GM19043 (cell line): ENCODE data around the gene PTPRR.

Experiments used
- ATAC-seq: cut with Tn5 transposase; IDR thresholded peaks from one replicate; pipeline ENCODE4 v1.9.1; 2021; ENCODE audit warnings: low read depth; ENCODE audit not compliant: unreplicated experiment

Gene PTPRR

DNA sequence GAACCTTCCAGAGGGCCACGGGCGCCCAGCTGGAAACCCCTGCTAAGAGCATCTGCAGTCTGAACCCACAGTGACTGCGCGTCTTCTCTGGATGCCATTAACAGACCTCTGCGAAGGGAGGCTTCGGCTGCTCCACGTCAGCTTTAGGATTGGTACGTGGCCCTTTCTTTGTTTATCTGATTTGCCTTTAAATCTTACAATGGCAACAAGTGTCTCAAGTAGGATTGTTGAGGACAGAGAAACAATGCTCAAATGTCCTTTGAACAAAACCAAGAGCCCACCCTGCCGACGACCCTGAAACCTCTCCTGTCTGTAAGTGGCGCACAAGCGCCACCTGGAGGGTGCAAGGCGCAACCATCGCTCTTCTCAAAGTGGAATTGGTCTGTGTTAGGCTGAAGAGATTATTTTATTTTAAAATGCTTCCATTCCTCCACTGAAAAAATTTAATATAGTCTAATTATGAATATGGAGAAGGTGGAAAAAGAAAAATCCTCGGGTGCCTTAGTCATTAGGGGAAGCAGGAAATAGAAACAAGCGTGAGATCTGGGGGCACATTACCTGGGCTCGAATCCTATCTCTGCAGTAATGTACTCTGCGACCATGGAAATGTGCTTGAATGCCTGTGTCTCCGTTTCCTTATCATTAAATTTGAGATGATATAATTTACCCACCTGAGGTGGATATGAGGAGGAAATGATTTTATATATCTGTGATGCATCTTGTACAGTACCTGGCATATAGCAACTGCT, 200.7 kb downstream of the PTPRR start:
- ATAC-seq, result no peak

DNA sequence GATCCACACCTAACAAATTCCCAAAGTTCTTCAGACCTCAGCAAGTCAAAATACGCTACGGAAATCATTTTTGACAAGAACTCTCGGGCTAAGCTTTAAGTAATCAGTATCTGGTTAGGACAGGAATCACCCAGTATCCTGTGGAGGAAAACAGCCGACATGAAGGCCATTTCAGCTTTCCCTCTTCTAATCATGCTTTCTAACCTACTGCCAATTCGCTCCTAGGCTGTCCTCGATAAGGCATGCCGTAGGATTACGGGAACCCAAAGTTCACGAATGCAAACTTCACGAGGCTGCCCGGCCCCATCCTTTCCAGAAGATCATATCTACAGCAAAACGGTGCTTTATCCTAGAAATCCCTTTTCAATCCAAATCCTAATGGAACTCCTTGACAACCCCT, 201.5 kb downstream of the PTPRR start:
- no peak for ATAC-seq

GRCh38 chr12:70711831-70712230, 208.7 kb downstream of the PTPRR start:
- ATAC-seq, result no peak

DNA sequence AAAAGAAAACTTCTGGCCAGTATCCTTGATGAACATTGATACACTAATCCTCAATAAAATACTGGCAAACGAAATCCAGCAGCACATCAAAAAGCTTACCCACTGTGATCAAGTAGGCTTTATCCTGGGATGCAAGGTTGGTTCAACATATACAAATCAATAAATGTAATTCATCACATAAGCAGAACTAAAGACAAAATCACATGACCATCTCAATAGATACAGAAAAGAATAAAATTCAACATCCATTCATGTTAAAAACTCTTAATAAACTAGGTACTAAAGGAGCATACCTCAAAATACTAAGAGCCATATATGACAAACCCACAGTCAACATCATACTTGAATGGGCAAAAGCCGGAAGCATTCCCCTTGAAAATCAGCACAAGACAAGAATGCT, 211.5 kb downstream of the PTPRR start:
- ATAC-seq, result no peak

DNA sequence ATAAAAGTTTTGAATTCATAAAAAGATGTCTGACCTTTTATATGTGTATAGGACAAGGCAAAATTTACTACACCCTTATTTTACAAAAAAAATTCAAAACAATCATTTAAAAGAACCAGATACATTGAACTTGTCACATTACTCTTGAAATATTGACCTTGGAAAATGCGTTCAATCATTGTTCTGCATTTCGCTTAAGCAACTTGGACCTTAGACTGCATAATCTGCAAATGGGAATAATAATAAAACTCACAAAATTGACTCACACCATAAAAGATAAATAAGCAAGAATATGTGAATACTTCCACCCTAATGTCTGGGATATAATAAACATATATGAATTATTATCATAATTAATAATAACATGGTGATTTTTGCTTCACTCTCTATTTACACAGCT, 213.9 kb downstream of the PTPRR start:
- ATAC-seq, result no peak

GRCh38 chr12:70698345-70698744, 222.2 kb downstream of the PTPRR start:
- ATAC-seq, result no peak

DNA sequence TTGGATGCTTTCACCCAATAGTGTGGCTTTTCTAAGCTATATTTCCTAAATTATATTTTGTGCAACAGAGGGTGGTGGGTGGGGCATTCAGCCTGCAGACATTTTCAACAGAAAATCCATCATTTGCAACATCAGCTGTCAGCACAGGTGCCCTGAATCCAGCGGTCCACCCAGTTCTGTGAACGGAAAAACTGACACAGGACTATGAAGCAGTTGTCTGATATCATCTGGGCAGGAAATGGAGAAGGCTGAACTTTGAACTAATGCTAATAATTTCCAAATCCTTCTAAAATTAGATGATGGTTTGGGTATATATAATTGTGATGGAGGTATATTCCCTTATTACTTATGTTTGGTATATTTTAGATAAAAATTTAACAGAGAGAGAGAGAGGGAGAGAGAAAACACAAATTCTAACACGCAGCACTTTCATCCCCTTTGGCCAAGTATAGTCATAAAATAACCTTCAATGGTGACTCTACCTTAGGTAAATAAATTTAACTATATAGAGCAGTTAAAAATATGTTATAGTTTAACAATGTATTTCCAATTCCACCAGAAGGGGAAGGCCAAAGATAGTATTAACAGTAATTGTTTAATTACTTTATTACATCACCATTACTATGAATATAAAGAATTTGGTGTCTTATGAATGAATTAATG, 225.0 kb downstream of the PTPRR start:
- no peak for ATAC-seq

DNA sequence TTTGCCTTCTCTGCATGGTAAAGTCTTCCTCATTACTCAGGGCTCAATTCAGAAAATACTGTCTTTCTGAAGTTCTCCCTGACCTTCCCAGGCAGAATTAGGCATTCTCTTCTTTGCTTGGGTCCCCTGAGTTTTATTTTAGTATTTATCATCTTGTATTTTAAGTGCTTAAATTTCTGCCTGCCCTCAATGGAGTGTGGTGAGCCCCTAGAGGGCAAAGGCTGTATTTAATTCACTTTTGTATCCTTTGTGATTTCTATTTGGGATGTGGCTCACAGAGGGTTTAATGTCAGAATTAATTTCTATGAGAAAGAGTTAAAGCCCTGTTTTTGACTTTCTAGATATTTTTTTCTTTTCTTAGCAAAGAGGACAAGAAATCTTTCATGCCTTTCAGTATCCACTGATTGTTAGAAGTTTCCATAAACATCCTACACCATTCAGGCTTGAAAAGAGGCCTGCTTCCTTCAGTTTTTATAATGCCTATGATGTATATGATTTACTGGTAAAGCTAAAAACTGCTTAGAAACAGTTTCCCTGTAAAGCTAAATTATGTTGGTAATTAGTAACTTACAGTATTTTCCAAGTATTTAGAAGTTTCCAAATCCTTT, 227.8 kb downstream of the PTPRR start:
- no peak for ATAC-seq

- ATAC-seq, result no peak
These were observed 229.4 kb downstream of the PTPRR start for GRCh38 chr12:70691018-70691672.

DNA sequence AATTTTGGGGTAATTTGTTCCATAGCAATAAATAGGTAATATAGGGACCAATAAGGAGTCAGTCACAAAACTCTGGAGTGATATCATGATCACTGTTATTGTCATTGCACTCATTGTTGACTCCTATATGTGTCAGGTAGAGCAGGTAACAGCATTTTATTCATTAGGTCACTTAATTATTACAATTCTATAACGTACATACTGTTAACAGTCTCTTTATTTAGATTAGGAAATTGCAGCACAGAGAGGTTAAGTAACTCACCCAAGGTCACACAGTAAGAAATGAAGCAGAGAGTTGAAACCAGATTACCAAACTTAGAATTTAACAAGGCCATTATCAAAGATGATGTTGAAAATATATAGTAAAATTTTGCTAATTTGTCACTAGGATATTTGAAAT, 233.6 kb downstream of the PTPRR start:
- ATAC-seq, result no peak

- no peak for ATAC-seq
These were observed 234.2 kb downstream of the PTPRR start for GRCh38 chr12:70686299-70686698.

- ATAC-seq, result no peak
These were observed 236.6 kb downstream of the PTPRR start for GRCh38 chr12:70683976-70684375.

DNA sequence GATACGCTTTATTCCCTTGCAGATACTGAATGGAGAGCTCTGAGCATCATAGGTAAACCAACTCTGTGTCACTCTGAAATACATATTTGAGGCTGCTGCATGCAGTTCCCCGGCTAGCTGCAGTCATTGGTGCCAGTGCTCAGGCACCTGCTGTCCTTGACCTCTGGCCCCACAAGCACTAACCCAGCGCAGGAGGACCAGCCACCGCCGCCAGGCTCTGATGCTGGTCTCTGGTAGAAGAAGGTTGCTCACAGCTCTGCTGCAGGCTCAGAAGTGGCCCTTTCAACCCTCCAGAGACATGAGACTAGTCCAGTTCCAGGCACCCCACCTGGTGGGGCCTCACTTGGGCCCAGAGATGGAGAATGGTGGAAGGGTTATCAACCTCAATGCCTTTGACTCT, 248.8 kb downstream of the PTPRR start:
- ATAC-seq, result no peak

- ATAC-seq, result no peak
These were observed 249.6 kb downstream of the PTPRR start for GRCh38 chr12:70670948-70671347.

GRCh38 chr12:70667253-70667652, 253.3 kb downstream of the PTPRR start:
- ATAC-seq, result no peak

GRCh38 chr12:70666364-70666763, 254.2 kb downstream of the PTPRR start:
- no peak for ATAC-seq

DNA sequence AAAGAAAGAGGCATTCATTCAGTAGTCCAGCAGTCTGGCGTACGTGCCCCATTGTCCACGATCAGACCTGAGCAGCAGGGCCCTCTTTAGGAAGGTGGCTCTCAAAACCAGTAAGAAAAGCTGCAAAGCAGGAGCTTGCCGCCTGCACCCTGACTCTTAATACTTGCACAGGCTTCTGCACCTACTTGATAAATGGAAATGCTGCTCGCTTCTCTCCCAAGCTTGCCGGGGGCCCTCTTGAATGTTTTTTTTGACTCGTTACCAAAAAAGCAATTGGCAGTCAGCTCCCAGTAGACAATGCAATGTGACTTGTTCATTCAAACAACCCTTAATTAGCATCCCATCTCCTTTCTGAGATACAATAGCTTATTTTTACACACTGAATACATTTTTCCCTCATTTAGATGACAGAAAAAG, 256.1 kb downstream of the PTPRR start:
- no peak for ATAC-seq

DNA sequence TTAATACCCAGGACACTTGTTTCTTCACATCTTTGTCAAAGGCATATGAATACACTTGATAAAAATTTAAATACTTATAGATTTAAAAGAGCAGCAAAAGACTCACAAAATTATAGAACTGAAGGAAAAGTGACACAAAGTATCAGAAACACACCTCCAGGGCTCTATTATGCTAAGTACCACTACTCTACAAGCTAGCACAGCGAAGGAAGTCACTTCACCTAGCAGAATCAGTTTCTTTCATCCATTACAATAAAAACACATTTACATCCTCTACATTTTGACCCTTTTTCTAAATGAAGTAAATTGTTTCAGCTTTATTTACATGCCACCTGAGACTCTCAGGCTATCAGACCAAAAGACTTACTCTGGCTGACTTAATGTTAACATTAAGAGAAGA, 256.7 kb downstream of the PTPRR start:
- ATAC-seq, result no peak

GRCh38 chr12:70661466-70662161, 258.9 kb downstream of the PTPRR start:
- ATAC-seq, result no peak

DNA sequence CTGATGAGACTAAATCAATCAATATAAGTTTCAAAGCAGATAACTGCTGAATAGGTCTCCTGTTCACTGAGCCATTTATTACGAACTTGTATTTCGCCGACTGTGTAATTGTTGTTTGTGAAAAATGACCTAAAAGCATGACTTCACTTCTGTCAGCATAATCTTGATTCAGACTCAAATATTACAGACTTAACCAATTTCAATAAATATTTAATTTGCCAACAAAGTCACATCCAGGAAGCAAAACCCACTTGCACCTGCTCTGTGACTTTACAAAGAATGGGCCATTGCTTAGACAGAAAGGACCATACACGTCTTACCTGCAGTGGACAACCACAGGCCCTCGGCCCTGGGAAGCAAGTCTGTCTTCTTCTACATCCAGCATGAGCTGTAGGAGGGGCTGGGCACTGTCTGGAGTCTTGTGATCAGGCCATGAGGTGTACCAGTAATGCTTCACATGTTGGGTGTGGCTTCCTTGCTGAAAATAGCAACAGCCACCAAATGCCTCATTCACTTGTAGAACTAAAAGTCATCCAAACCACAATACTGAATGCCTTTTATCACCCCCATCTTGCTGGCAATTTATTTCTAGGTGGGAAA, 259.8 kb downstream of the PTPRR start:
- ATAC-seq, result no peak
